Osteocyte (in vitro differentiated cells): ENCODE data around the gene SCP2D1. TPM values are rescaled to one million over a fixed set of nuclear protein-coding genes. Genes with fewer than 3 reads are reported as not detected.

ENCODE experiments used
- DNase-seq: peaks from one replicate; pipeline ENCODE4 v3.0.0; 2021; ENCODE audit warnings: mixed read lengths; ENCODE audit not compliant: unreplicated experiment; ENCODE audit errors: extremely low spot score
- H3K27ac Mint-ChIP-seq: one replicate; pipeline ENCODE4 v1.8.0; 2021; ENCODE audit warnings: mild to moderate bottlenecking, mixed read lengths; ENCODE audit not compliant: unreplicated experiment
- H3K27me3 Mint-ChIP-seq: one replicate; pipeline ENCODE4 v1.8.0; 2021; ENCODE audit warnings: mixed read lengths; ENCODE audit not compliant: unreplicated experiment
- H3K36me3 Mint-ChIP-seq: one replicate; pipeline ENCODE4 v1.8.0; 2021; ENCODE audit warnings: mixed read lengths; ENCODE audit not compliant: unreplicated experiment
- H3K4me1 Mint-ChIP-seq: one replicate; pipeline ENCODE4 v1.8.0; 2021; ENCODE audit warnings: mixed read lengths; ENCODE audit not compliant: unreplicated experiment
- H3K4me3 Mint-ChIP-seq: one replicate; pipeline ENCODE4 v1.8.0; 2021; ENCODE audit warnings: mild to moderate bottlenecking, moderate library complexity, mixed read lengths; ENCODE audit not compliant: unreplicated experiment
- H3K9me3 Mint-ChIP-seq: one replicate; pipeline ENCODE4 v1.8.0; 2021; ENCODE audit warnings: mixed read lengths; ENCODE audit not compliant: unreplicated experiment
- total RNA-seq: library from RNA; stranded (reverse); gene quantifications from 2 replicates; pipeline ENCODE4 v1.2.1, GENCODE V29; 2021
- TF ChIP-seq, protein P1 (sequence below): fragments of 200-600 bp; sonication (generic); IDR thresholded peaks from 2 replicates; pipeline ENCODE4 v1.5.0; 2021; ENCODE audit warnings: antibody characterized with exemption, mild to moderate bottlenecking, moderate library complexity

The SCP2D1 gene
- total RNA-seq, 1 donor from 2014 or later: not detected

DNA sequence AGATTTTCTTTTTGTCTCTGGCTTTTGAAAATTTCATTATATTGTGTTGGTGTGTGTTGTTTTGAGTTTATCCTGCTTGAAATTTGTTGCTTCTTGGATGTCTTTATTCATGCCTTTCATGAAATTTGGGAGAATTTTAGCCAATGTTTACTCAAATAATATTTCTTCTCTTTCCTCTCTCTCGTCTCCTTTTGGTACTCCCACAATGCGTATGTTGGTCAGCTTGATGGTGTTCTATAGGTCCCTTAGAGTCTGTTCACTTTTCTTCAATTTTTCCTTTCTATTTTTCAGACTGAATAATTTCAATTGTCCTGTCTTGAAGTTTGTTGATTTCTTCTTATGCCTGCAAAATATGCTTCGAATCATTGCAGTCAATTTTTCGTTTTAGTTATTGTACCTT, 39.6 kb downstream of the SCP2D1 start:
- H3K36me3 Mint-ChIP-seq: no peaks in the 10 kb centered on the region

DNA sequence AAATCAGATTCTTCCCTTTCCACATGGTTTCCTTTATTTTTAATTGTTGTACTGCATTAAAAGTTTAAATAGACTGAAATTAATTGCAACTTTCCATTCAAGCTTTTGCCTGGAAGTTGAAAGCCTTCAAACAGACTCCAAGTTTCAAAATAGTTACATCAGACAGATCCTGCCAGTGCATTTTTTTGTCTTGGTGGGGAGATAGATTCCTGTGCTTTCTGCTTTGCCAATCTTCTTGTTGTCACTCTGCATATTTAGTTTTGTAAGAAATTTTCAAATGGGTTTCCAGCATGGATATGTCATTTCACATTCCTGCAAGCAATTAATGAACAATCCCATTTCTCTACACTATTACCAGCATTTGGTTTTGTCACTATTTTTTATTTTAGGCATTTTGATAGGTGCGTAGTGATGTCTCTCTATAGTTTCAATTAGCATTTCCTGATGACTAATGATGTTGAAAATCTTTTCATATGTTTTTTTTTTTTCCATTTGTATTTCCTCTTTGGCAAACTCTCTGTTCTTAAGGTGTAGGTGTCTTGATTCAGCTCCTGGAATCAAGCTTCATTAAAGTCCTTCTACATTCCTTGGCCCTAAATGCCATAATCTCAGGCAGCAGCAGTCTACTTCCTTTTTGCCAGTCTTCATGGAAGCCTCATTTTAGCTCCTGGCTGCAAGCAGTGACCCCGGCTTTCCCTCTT, 40.5 kb downstream of the SCP2D1 start:
- Mint-ChIP-seq H3K4me3 (no peak overlapping the region), H3K9me3 (no peaks in the 10 kb centered on the region), H3K36me3 (no peaks in the 10 kb centered on the region), H3K27me3 (no peaks in the 10 kb centered on the region), H3K27ac (no peak overlapping the region), H3K4me1 (no peaks in the 10 kb centered on the region)
- TF ChIP-seq, protein P1, sequence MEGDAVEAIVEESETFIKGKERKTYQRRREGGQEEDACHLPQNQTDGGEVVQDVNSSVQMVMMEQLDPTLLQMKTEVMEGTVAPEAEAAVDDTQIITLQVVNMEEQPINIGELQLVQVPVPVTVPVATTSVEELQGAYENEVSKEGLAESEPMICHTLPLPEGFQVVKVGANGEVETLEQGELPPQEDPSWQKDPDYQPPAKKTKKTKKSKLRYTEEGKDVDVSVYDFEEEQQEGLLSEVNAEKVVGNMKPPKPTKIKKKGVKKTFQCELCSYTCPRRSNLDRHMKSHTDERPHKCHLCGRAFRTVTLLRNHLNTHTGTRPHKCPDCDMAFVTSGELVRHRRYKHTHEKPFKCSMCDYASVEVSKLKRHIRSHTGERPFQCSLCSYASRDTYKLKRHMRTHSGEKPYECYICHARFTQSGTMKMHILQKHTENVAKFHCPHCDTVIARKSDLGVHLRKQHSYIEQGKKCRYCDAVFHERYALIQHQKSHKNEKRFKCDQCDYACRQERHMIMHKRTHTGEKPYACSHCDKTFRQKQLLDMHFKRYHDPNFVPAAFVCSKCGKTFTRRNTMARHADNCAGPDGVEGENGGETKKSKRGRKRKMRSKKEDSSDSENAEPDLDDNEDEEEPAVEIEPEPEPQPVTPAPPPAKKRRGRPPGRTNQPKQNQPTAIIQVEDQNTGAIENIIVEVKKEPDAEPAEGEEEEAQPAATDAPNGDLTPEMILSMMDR: no peak
- no peak for DNase-seq

More for the DNA sequence above, 39.6 kb downstream of the SCP2D1 start:
- H3K27ac Mint-ChIP-seq: no peak overlapping the region
- H3K4me3 Mint-ChIP-seq: no peak overlapping the region
- H3K9me3 Mint-ChIP-seq: no peaks in the 10 kb centered on the region
- H3K27me3 Mint-ChIP-seq: no peaks in the 10 kb centered on the region
- DNase-seq: no peak
- TF ChIP-seq, protein P1: no peak
- no peaks in the 10 kb centered on the region for H3K4me1 Mint-ChIP-seq

DNA sequence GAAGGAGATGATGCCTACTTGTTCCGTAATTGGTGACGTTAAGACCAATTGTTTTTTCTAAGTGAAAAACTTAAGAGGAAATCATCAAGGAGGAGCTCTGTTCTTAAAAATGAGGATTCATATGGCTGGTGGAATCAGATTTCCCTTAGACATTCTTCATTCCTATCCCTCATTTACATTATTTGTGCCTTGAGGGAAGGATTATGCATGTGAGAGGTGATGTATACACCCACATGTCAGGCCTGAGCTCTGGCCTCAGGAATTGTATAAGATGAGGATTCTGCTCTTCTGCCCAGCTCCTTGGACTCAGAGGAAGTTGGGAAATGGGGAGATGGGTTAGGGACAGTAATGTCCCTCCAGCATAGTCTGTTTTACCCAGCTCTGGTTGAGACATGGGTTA, 42.3 kb downstream of the SCP2D1 start:
- no peak for DNase-seq
- Mint-ChIP-seq H3K36me3 (no peaks in the 10 kb centered on the region), H3K27ac (no peak overlapping the region), H3K4me1 (no peaks in the 10 kb centered on the region), H3K9me3 (peaks cover 8% of the 10 kb centered on the region), H3K4me3 (no peak overlapping the region), H3K27me3 (no peaks in the 10 kb centered on the region)
- TF ChIP-seq, protein P1: no peak

DNA sequence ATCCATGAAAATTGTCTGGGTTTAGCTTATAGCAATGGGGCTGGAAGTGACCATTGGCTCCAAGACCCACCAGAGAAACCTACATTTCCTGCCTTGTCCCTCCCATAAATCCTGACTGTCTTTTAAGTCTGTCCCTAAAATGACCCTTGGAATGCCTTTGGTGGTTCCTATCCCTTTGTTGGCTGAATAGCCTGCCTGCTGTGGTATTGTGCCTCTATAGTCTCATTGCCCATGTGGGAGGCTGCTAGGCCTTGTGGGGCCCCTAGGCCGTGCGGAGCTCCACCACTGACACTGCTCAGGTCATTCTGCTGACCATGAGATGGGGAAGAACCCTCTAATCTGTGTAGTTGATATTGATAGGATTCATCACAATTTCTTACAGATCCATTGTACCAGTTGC, 43.3 kb downstream of the SCP2D1 start:
- DNase-seq: peak; percentile 46
- Mint-ChIP-seq H3K4me1 (no peaks in the 10 kb centered on the region), H3K27me3 (no peaks in the 10 kb centered on the region), H3K9me3 (peaks cover 8% of the 10 kb centered on the region), H3K27ac (no peak overlapping the region), H3K4me3 (no peak overlapping the region), H3K36me3 (no peaks in the 10 kb centered on the region)
- TF ChIP-seq, protein P1: no peak

DNA sequence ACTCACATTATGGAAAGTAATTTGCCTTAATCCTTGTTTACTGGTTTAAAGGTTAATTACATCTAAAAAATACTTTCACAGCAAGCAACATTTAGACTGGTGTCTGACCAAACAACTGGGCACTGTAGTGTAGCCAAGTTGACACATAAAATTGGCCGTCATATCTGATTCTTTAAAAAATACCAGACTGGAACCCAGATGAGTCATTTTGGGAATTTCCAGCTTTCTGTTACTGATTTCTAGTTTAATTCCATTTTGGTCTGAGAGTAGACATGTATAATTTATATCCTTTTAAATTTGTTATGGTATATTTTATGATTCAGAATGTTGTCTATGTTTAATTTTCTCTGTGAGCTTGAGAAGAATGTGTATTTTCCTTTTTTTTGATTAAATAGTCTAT, 44.1 kb downstream of the SCP2D1 start:
- TF ChIP-seq, protein P1: no peak
- no peaks in the 10 kb centered on the region for H3K27me3 Mint-ChIP-seq
- H3K4me1 Mint-ChIP-seq: no peaks in the 10 kb centered on the region
- DNase-seq: no peak
- peaks cover 8% of the 10 kb centered on the region for H3K9me3 Mint-ChIP-seq
- no peak overlapping the region for H3K27ac Mint-ChIP-seq
- H3K36me3 Mint-ChIP-seq: no peaks in the 10 kb centered on the region
- no peak overlapping the region for H3K4me3 Mint-ChIP-seq
